ENCODE data around the gene PROS1.

DNA sequence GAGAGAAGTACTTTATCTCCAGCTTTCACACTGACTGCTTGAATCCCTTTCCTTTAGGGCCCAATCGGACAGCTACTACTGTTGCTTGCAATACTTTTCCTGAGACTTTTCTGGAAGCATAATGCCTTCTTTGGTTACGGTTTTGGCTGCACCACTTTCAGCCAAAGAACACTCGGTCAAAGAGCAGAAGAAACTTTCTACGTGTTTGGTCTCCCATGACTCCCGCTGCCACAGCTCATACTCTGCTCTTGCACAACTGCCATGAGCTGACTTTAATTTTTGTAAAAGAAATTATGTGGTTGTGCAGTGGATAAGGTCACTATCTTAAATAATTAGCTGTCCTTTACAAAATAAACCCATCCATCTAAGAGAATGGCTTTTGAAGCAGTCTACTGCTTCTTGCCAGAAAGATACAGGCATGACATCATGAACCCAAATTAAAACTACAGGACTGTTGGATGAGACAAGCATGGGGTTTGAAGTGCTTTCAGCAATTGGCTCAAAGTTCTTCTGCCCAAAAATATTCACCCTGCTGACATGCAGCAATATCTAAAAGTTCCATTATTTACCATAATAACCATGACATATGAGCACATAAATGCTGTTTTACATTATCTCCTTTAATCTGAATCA, 42.0 kb downstream of the PROS1 start:
- TF ChIP-seq ZNF207 (IDR thresholded peaks at IDR 0.05; ENCODE audit: borderline replicate concordance) (no peak), POLR2A (IDR thresholded peaks at IDR 0.05; ENCODE audit: low read depth, low read length) (no peak), POLR2AphosphoS2 (IDR thresholded peaks at IDR 0.05; ENCODE audit: low read depth, low read length) (no peak), TAF1 (IDR thresholded peaks at IDR 0.05; ENCODE audit: borderline replicate concordance, low read depth, low read length) (no peak), CTCF (IDR thresholded peaks at IDR 0.05 in 2 of 3, conservative IDR thresholded peaks at IDR 0.05 in 1 of 3; ENCODE audit: control insufficient read depth in 2 of 3, extremely low read depth in 1 of 3, insufficient read depth in 1 of 3, low read depth in 3 of 3, low read length in 3 of 3) (no peak), ATF2 (IDR thresholded peaks at IDR 0.05; ENCODE audit: low read length) (no peak), MAX (IDR thresholded peaks at IDR 0.05; ENCODE audit: low read depth, low read length) (no peak), CBX3 (IDR thresholded peaks at IDR 0.05; ENCODE audit: borderline replicate concordance, low read depth) (no peak), BRCA1 (IDR thresholded peaks at IDR 0.05; ENCODE audit: low read depth, low read length) (no peak), EZH2 (IDR thresholded peaks at IDR 0.05; ENCODE audit: borderline replicate concordance, control insufficient read depth, low read depth, low read length) (no peak), RELA (IDR thresholded peaks at IDR 0.05; ENCODE audit: borderline replicate concordance, partially characterized antibody) (no peak)

Data from GM12878 (cell line).